Measurements from ENCODE around the gene TPK1. TPM values are rescaled to one million over a fixed set of nuclear protein-coding genes. Genes with fewer than 3 reads are reported as not detected.
"Not testable (repeated sequence)": the region's sequence is repeated elsewhere in the genome, so short reads cannot be mapped to it uniquely, and the experiment has no call there.

Gene TPK1
- total and polyA plus RNA-seq, 12 donors: 2.9 to 10.8 (median 6.4) TPM

DNA sequence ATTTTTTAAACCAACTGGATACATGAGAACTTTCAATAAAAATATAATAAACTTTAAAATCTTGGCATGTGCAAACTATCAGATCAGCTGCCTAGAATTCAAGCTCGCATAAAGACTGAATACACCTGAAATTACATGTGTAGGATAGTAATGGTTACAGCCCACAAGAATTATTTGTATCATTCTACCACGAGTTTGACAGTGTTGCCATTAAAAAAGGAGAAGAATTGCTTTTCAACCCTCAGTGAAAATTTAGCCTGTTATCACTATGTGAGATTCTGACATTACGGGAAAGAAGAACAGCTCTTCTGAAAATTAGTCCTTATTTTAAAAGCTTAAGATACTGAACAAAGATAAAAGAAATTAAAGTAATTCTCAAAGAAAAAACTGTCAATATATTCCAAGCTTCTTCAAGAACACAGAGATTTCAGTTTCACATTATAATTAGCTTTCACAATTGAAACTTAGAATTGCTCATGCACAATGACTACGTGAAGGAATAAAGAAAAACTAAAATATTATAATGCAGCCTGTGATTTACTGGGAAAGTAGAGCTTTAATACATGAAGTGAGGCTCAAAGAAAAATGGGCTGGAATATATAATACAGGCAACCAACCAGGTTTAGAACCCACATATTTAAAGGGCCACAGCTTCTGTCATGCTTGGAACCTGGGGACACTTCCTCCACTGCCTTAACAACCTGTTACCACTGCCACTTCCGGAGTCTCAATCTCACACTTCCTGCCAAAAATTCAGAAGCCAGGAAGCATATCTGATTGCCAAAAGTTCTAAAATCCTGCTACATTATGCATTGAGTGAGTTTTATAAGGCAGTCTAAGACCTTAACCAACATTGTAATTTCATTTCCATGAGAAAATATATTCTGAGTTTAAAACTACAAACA, 23.2 kb downstream of the TPK1 start:
- 67 to 77% methylated on average over 5 of the region's 5 CpGs for WGBS, 2 donors
- Histone ChIP-seq H3K36me3 (no peaks in the 10 kb centered on the region), H3K4me3 (no peak overlapping the region), H3K9me3 (no peaks in the 10 kb centered on the region), H3K27ac (peak overlapping the region in 4 of 10 donors; percentile 8 to 57 (median 26)), H3K27me3 (no peaks in the 10 kb centered on the region), H3K4me1 (peaks cover 0 to 24% (median 17%) of the 10 kb centered on the region in 9 donors)
- DNase-seq (no peak), ATAC-seq (peak in 2 of 8 donors; percentile 42 to 63)
- intact Hi-C loops (cut with DNase I): loop anchor here in 1 of 10 donors (2.0 kb wide), 1 partner anchor 22 kb away; no protein-coding TSS in a partner anchor
- TF ChIP-seq, protein P1, sequence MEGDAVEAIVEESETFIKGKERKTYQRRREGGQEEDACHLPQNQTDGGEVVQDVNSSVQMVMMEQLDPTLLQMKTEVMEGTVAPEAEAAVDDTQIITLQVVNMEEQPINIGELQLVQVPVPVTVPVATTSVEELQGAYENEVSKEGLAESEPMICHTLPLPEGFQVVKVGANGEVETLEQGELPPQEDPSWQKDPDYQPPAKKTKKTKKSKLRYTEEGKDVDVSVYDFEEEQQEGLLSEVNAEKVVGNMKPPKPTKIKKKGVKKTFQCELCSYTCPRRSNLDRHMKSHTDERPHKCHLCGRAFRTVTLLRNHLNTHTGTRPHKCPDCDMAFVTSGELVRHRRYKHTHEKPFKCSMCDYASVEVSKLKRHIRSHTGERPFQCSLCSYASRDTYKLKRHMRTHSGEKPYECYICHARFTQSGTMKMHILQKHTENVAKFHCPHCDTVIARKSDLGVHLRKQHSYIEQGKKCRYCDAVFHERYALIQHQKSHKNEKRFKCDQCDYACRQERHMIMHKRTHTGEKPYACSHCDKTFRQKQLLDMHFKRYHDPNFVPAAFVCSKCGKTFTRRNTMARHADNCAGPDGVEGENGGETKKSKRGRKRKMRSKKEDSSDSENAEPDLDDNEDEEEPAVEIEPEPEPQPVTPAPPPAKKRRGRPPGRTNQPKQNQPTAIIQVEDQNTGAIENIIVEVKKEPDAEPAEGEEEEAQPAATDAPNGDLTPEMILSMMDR (IDR thresholded peaks at IDR 0.05): no peak

DNA sequence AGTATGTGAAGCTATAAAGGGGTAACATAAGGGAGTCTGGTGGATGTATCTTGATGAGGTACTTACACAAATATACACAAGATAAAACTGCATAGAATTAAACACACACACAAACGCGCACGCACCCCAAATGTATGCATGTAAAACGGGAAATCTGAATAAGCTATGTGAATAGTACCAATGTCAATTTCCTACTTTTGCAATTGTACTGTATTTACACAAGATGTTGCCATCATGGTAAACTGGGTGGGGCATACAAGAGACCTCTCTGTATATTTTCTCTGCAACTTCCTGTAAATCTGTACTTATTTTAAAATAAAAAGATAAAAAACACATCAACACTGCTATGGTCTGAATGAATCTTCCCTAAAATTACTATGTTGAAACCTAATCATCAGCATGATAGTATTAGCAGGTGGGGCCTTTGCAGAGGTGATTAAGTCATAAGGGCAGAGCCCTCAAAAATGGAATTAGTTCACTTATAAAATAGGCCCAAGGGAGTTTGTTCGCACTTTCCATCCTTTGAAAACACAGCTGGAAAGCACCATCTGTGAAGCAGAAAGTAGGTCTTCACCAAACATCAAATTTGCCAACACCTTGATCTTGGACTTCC, 30.1 kb downstream of the TPK1 start:
- Histone ChIP-seq H3K4me3 (no peak overlapping the region), H3K27ac (no peak overlapping the region), H3K36me3 (peaks cover 0 to 5% (median 0%) of the 10 kb centered on the region in 9 donors), H3K27me3 (no peaks in the 10 kb centered on the region), H3K4me1 (no peaks in the 10 kb centered on the region), H3K9me3 (peaks cover 0 to 16% (median 0%) of the 10 kb centered on the region in 11 donors)
- intact Hi-C loops (cut with DNase I): no loop called here
- WGBS, 2 donors: 93 to 96% methylated on average over 5 of the region's 5 CpGs
- TF ChIP-seq, protein P1 (IDR thresholded peaks at IDR 0.05): no peak
- ATAC-seq (no peak), DNase-seq (no peak)

DNA sequence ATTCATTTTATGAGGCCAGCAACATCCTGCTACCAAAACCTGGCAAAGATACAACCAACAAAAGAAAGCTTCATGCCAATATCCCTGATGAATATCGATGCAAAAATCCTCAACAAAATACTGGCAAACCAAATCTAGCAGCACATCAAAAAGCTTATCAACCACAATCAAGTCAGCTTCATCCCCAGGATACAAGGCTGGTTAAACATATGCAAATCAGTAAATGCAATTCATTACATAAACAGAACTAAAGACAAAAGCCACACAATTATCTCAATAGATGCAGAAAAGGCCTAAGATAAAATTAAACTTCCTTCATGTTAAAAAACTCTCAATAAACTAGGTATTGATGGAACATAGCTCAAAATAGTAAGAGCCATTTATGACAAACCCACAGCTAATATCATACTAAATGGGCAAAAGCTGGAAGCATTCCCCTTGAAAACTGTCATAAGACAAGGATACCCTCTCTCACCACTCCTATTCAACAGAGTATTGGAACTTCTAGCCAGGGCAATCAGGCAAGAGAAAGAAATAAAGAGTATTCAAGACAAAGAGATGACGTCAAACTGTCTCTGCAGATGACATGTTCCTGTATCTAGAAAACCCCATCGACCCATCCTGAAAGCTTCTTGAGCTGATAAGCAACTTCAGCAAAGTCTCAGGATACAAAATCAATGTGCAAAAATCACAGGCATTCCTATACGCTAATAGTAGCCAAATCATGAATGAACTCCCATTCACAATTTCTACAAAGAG, 35.0 kb downstream of the TPK1 start:
- H3K9me3 ChIP-seq: peaks cover 0 to 29% (median 0%) of the 10 kb centered on the region in 11 donors
- H3K36me3 ChIP-seq; H3K4me1 ChIP-seq; H3K27ac ChIP-seq; ATAC-seq; intact Hi-C loops (cut with DNase I); H3K4me3 ChIP-seq; H3K27me3 ChIP-seq; DNase-seq: not testable (repeated sequence)
- WGBS, 2 donors: 73 to 85% methylated on average over 4 of the region's 4 CpGs

DNA sequence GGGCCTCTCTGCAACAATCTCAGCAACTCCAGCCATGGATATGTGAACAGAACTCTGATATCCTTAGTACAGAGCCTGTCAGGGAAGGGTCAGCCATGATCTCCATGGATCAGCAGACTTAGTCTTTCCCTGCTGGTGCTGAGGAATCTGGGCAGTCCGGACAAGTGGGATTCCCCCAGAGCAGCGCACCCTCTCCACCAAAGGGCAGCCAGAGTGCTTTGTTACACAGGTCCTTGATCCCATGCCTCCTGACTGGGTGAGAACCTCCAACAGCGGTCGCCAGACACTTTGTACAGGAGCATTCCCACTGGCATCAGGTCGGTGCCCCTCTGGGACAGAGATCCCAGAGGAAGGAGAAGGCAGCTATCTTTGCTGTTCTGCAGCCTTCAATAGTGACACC, 38.9 kb downstream of the TPK1 start:
- Histone ChIP-seq H3K27me3 (no peaks in the 10 kb centered on the region), H3K4me1 (no peaks in the 10 kb centered on the region), H3K36me3 (no peaks in the 10 kb centered on the region), H3K4me3 (no peak overlapping the region), H3K27ac (no peak overlapping the region), H3K9me3 (peaks cover 0 to 21% (median 0%) of the 10 kb centered on the region in 11 donors)
- 95 to 96% methylated on average over 5 of the region's 5 CpGs for WGBS, 2 donors
- DNase-seq: no peak
- no peak for ATAC-seq
- TF ChIP-seq, protein P1 (IDR thresholded peaks at IDR 0.05): no peak
- intact Hi-C loops (cut with DNase I): no loop called here

Data from heart right ventricle (tissue), 16 donors.